ENCODE measurements around the gene XCR1. TPM values are rescaled to one million over a fixed set of nuclear protein-coding genes. Genes with fewer than 3 reads are reported as not detected.

XCR1 gene
- polyA plus RNA-seq, 1 experiment = not detected

- ChIA-PET POLR2A (no interaction called here), CTCF (no interaction called here)
Observed at GRCh38 chr3:46024131-46024530, 3.2 kb downstream of the XCR1 start.

GRCh38 chr3:46022909-46023785, 4.1 kb downstream of the XCR1 start:
- no peaks in the 10 kb centered on the region for H3K36me3 ChIP-seq (ENCODE audit: control insufficient read depth, insufficient read depth, low read length)
- no peak for DNase-seq (ENCODE audit: low read depth)
- CTCF ChIA-PET = no interaction called here
- no peak overlapping the region for H3K4me3 ChIP-seq (ENCODE audit: low read depth, low read length)
- H3K27me3 ChIP-seq (ENCODE audit: control insufficient read depth, insufficient read depth, low read length) = peaks cover 7% of the 10 kb centered on the region
- POLR2A ChIA-PET = no interaction called here
- TF ChIP-seq CTCF (IDR thresholded peaks at IDR 0.05; ENCODE audit: insufficient read depth, low read depth, low read length) = no peak

More at GRCh38 chr3:46024131-46024530, 3.2 kb downstream of the XCR1 start:
- no peak overlapping the region for H3K4me3 ChIP-seq (ENCODE audit: low read depth, low read length)
- H3K36me3 ChIP-seq (ENCODE audit: control insufficient read depth, insufficient read depth, low read length) = no peaks in the 10 kb centered on the region
- DNase-seq (ENCODE audit: low read depth) = no peak
- TF ChIP-seq CTCF (IDR thresholded peaks at IDR 0.05; ENCODE audit: insufficient read depth, low read depth, low read length) = no peak
- peaks cover 7% of the 10 kb centered on the region for H3K27me3 ChIP-seq (ENCODE audit: control insufficient read depth, insufficient read depth, low read length)

- no peaks in the 10 kb centered on the region for H3K36me3 ChIP-seq (ENCODE audit: control insufficient read depth, insufficient read depth, low read length)
- no peak for DNase-seq (ENCODE audit: low read depth)
- no peak overlapping the region for H3K4me3 ChIP-seq (ENCODE audit: low read depth, low read length)
- H3K27me3 ChIP-seq (ENCODE audit: control insufficient read depth, insufficient read depth, low read length) = peaks cover 7% of the 10 kb centered on the region; the same call in 1 of the 2 replicates
- ChIA-PET CTCF (interaction anchor here (0.7 kb wide), 1 partner anchor 29 kb away, joined by 3 read pairs; no protein-coding TSS in a partner anchor), POLR2A (no interaction called here)
- no peak for TF ChIP-seq CTCF (IDR thresholded peaks at IDR 0.05; ENCODE audit: insufficient read depth, low read depth, low read length)
Observed at GRCh38 chr3:46021516-46021915, 5.8 kb downstream of the XCR1 start.

- TF ChIP-seq CTCF (IDR thresholded peaks at IDR 0.05; ENCODE audit: insufficient read depth, low read depth, low read length) = no peak
- ChIA-PET POLR2A (no interaction called here), CTCF (no interaction called here)
- peaks cover 7% of the 10 kb centered on the region; the same call in 1 of the 2 replicates for H3K27me3 ChIP-seq (ENCODE audit: control insufficient read depth, insufficient read depth, low read length)
- DNase-seq (ENCODE audit: low read depth) = no peak
- no peak overlapping the region for H3K4me3 ChIP-seq (ENCODE audit: low read depth, low read length)
- no peaks in the 10 kb centered on the region for H3K36me3 ChIP-seq (ENCODE audit: control insufficient read depth, insufficient read depth, low read length)
Observed at GRCh38 chr3:46020766-46021510, 6.3 kb downstream of the XCR1 start.

- no peak for DNase-seq (ENCODE audit: low read depth)
- H3K4me3 ChIP-seq (ENCODE audit: low read depth, low read length) = no peak overlapping the region
- no peak for TF ChIP-seq CTCF (IDR thresholded peaks at IDR 0.05; ENCODE audit: insufficient read depth, low read depth, low read length)
- no peaks in the 10 kb centered on the region for H3K36me3 ChIP-seq (ENCODE audit: control insufficient read depth, insufficient read depth, low read length)
- H3K27me3 ChIP-seq (ENCODE audit: control insufficient read depth, insufficient read depth, low read length) = peaks cover 7% of the 10 kb centered on the region; the same call in 1 of the 2 replicates
- POLR2A ChIA-PET = no interaction called here
- CTCF ChIA-PET = no interaction called here
Observed at GRCh38 chr3:46019707-46020106, 7.6 kb downstream of the XCR1 start.

Data from BJ (cell line).